SK-N-SH (cell line): ENCODE data around the gene ITGA4. TPM values are rescaled to one million over a fixed set of nuclear protein-coding genes. Genes with fewer than 3 reads are reported as not detected.

Experiments used
- CTCF ChIA-PET: fragments of 300-600, 350-600 bp; formaldehyde crosslinking; extraction: SDS; loops from one replicate; lab custom pipeline; 2021; lab: Yijun Ruan, JAX
- POLR2A ChIA-PET: fragments of 350-600 bp; sonication (Branson Sonifier 250); formaldehyde crosslinking; extraction: SDS; loops from one replicate; lab custom pipeline; 2020; ENCODE audit warnings: antibody characterized with exemption, inconsistent platforms; lab: Yijun Ruan, JAX
- DNase-seq: peaks from one replicate; pipeline ENCODE4 v3.0.0; 2012
- H2AFZ ChIP-seq: fragments of 200-600 bp; sonication (generic); 2 replicates; pipeline ENCODE4 v1.8.1; 2016; ENCODE audit warnings: antibody characterized with exemption, mild to moderate bottlenecking, low read depth
- H3F3A ChIP-seq: fragments of 200-600 bp; sonication (generic); replicated peaks from 2 replicates; pipeline ENCODE3; 2016; ENCODE audit warnings: antibody characterized with exemption, mild to moderate bottlenecking; ENCODE audit not compliant: insufficient read depth
- H3K27ac ChIP-seq, 2 experiments: fragments of 200-500 bp in 1 of 2; fragments of 200-600 bp in 1 of 2; sonication (Bioruptor generic) in 1 of 2; sonication (generic), shearing (Covaris generic) in 1 of 2; 2 replicates each; pipeline versions ENCODE4 v1.5.1 to v1.6.1; 2014 to 2016; ENCODE audit warnings: low read depth in 2 of 2, inconsistent platforms in 1 of 2, low read length in 1 of 2, mild to moderate bottlenecking in 1 of 2, mixed read lengths in 1 of 2
- H3K27me3 ChIP-seq: fragments of 200-600 bp; sonication (generic), shearing (Covaris generic); 2 replicates; pipeline ENCODE4 v1.6.1; 2016; ENCODE audit warnings: mixed run types; ENCODE audit not compliant: insufficient read depth
- H3K36me3 ChIP-seq, 2 experiments: fragments of 200-500 bp in 1 of 2; fragments of 200-600 bp in 1 of 2; sonication (Bioruptor generic) in 1 of 2; sonication (generic) in 1 of 2; replicated peaks in 1 of 2; 2 replicates each; pipeline versions ENCODE3 to v1.5.1; 2014 to 2016; ENCODE audit warnings: low read length in 1 of 2, mild to moderate bottlenecking in 1 of 2; ENCODE audit not compliant: insufficient read depth in 2 of 2, control insufficient read depth in 1 of 2
- H3K4me1 ChIP-seq, 2 experiments: fragments of 200-500 bp in 1 of 2; fragments of 200-600 bp in 1 of 2; sonication (Bioruptor generic) in 1 of 2; sonication (generic), shearing (Covaris generic) in 1 of 2; 2 replicates each; pipeline versions ENCODE4 v1.5.1 to v1.6.1; 2014 to 2016; ENCODE audit warnings: low read depth in 1 of 2, low read length in 1 of 2, mixed run types in 1 of 2; ENCODE audit not compliant: insufficient read depth in 2 of 2, control insufficient read depth in 1 of 2
- H3K4me2 ChIP-seq: fragments of 200-600 bp; sonication (generic), shearing (Covaris generic); 2 replicates; pipeline ENCODE4 v1.6.1; 2017; ENCODE audit warnings: mixed run types
- H3K4me3 ChIP-seq, 2 experiments: fragments of 200-500 bp in 1 of 2; fragments of 200-600 bp in 1 of 2; sonication (Bioruptor generic) in 1 of 2; sonication (generic), shearing (Covaris generic) in 1 of 2; 2 replicates each; pipeline versions ENCODE4 v1.5.1 to v1.8.1; 2014 to 2016; ENCODE audit warnings: low read depth in 2 of 2, inconsistent platforms in 1 of 2, low read length in 1 of 2, mild to moderate bottlenecking in 1 of 2, mixed read lengths in 1 of 2, moderate library complexity in 1 of 2
- H3K79me2 ChIP-seq: fragments of 200-600 bp; sonication (generic); 2 replicates; pipeline ENCODE4 v1.8.1; 2017; ENCODE audit warnings: mild to moderate bottlenecking; ENCODE audit not compliant: insufficient read depth
- H3K9ac ChIP-seq: fragments of 200-600 bp; sonication (generic); 2 replicates; pipeline ENCODE4 v1.6.1; 2017; ENCODE audit warnings: mixed run types
- H3K9me2 ChIP-seq: fragments of 200-600 bp; sonication (generic); 2 replicates; pipeline ENCODE4 v1.6.1; 2017; ENCODE audit warnings: mixed run types
- H3K9me3 ChIP-seq: fragments of 200-600 bp; sonication (generic); 2 replicates; pipeline ENCODE4 v1.6.1; 2017; ENCODE audit warnings: mixed run types, mild to moderate bottlenecking, moderate library complexity
- H4K20me1 ChIP-seq: fragments of 200-600 bp; sonication (generic); 2 replicates; pipeline ENCODE4 v1.6.1; 2017; ENCODE audit warnings: mild to moderate bottlenecking, mixed run types; ENCODE audit not compliant: insufficient read depth
- EP300 ChIP-seq, 2 experiments: IDR thresholded peaks; 2 replicates each; pipeline versions ENCODE4 v1.4.0 to v1.6.1; 2012; ENCODE audit warnings: borderline replicate concordance in 1 of 2, low read depth in 1 of 2, low read length in 1 of 2
- FOXM1 ChIP-seq: IDR thresholded peaks from 2 replicates; pipeline ENCODE4 v1.4.0; 2012; ENCODE audit warnings: low read depth, mild to moderate bottlenecking
- JUND ChIP-seq: IDR thresholded peaks from 2 replicates; pipeline ENCODE4 v1.4.0; 2012
- MEF2A ChIP-seq: IDR thresholded peaks from 2 replicates; pipeline ENCODE4 v1.4.0; 2012; ENCODE audit warnings: low read depth, borderline replicate concordance
- NFIC ChIP-seq: IDR thresholded peaks from 2 replicates; pipeline ENCODE4 v1.4.0; 2012; ENCODE audit warnings: borderline replicate concordance
- RFX5 ChIP-seq: IDR thresholded peaks from 2 replicates; pipeline ENCODE4 v1.6.1; 2012; ENCODE audit warnings: mild to moderate bottlenecking, improper control_type of control experiment, low read length
- TAF1 ChIP-seq: IDR thresholded peaks from 2 replicates; pipeline ENCODE4 v1.6.1; 2012; ENCODE audit warnings: low read depth, mild to moderate bottlenecking, low read length, moderate library complexity, borderline replicate concordance
- TEAD4 ChIP-seq: IDR thresholded peaks from 2 replicates; pipeline ENCODE4 v1.4.0; 2012; ENCODE audit warnings: mild to moderate bottlenecking, borderline replicate concordance; ENCODE audit not compliant: insufficient read depth
- WGBS: methylation state at CpG from one replicate; pipeline ENCODE4 v1.1.6; 2017; ENCODE audit warnings: low lambda C conversion rate; 5-methylcytosine and 5-hydroxymethylcytosine counted together
- polyA plus RNA-seq, 3 experiments: library from polyadenylated mRNA; depleted of rRNA; stranded (reverse); fragments of >200 nt; gene quantifications; 2 replicates each; pipeline ENCODE4 v1.2.3, GENCODE V29; 2012
- TF ChIP-seq, protein P1 (sequence below): fragments of 150-350 bp; IDR thresholded peaks from 2 replicates; pipeline ENCODE4 v1.6.1; 2016; ENCODE audit warnings: mild to moderate bottlenecking, low read depth, low read length
- TF ChIP-seq, protein P2 (sequence below): IDR thresholded peaks from 2 replicates; pipeline ENCODE4; 2012
- TF ChIP-seq, protein P3 (sequence below): fragments of 200-600 bp; sonication (generic); IDR thresholded peaks from 2 replicates; pipeline ENCODE4 v1.6.1; 2017; ENCODE audit warnings: antibody characterized with exemption, mild to moderate bottlenecking, moderate library complexity
- TF ChIP-seq, protein P4 (sequence below): IDR thresholded peaks from 2 replicates; pipeline ENCODE4 v1.6.1; 2012; ENCODE audit warnings: mild to moderate bottlenecking, low read depth, low read length, moderate library complexity
- TF ChIP-seq, protein P5 (sequence below): IDR thresholded peaks from 2 replicates; pipeline ENCODE4 v1.4.0; 2012; ENCODE audit warnings: low read depth, borderline replicate concordance

The ITGA4 gene
- polyA plus RNA-seq, 1 of the 3 experiments (the other 2 are of a cell fraction): 10.5 TPM

DNA sequence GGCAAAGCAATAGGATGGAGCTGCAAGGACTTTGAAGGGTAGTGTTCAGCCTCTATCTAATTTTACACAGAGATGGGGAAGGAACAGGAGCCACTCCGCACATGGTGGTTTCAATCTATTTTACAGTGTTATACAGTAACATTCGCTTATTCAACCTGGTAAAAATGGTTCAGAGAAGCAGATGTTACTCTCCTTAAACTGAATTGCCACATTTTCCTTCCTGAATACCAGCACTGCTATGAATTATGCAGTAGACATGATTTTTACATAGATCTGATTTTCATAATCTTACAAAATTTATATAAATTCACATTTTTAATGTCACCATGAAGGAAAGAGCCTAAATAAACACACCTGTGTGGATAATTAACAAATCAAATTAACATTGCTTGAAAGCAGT is 85.0 kb downstream of the ITGA4 start:
- Histone ChIP-seq H3K27ac (no peak overlapping the region), H3K36me3 (peaks cover 3 to 16% of the 10 kb centered on the region in 2 experiments)
- POLR2A ChIA-PET: no interaction called here

More for the DNA sequence above, 85.0 kb downstream of the ITGA4 start:
- Histone ChIP-seq H3K4me1 (peaks cover under 1 to 5% of the 10 kb centered on the region in 2 experiments; a peak in 2 of 4 replicates), H3K9ac (no peak overlapping the region), H2AFZ (no peak overlapping the region), H3F3A (no peaks in the 10 kb centered on the region), H3K9me3 (no peaks in the 10 kb centered on the region), H3K9me2 (no peaks in the 10 kb centered on the region), H3K27me3 (no peaks in the 10 kb centered on the region), H3K4me3 (no peak overlapping the region), H3K79me2 (no peaks in the 10 kb centered on the region), H3K4me2 (no peak overlapping the region), H4K20me1 (no peaks in the 10 kb centered on the region)
- TF ChIP-seq, protein P1, sequence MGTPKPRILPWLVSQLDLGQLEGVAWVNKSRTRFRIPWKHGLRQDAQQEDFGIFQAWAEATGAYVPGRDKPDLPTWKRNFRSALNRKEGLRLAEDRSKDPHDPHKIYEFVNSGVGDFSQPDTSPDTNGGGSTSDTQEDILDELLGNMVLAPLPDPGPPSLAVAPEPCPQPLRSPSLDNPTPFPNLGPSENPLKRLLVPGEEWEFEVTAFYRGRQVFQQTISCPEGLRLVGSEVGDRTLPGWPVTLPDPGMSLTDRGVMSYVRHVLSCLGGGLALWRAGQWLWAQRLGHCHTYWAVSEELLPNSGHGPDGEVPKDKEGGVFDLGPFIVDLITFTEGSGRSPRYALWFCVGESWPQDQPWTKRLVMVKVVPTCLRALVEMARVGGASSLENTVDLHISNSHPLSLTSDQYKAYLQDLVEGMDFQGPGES: no peak
- TF ChIP-seq NFIC: no peak
- no peak for TF ChIP-seq FOXM1
- no peak for TF ChIP-seq EP300 (IDR thresholded peaks at IDR 0.05; ENCODE audit: borderline replicate concordance in 1 of 2, low read depth in 1 of 2, low read length in 1 of 2)
- TF ChIP-seq, protein P2, sequence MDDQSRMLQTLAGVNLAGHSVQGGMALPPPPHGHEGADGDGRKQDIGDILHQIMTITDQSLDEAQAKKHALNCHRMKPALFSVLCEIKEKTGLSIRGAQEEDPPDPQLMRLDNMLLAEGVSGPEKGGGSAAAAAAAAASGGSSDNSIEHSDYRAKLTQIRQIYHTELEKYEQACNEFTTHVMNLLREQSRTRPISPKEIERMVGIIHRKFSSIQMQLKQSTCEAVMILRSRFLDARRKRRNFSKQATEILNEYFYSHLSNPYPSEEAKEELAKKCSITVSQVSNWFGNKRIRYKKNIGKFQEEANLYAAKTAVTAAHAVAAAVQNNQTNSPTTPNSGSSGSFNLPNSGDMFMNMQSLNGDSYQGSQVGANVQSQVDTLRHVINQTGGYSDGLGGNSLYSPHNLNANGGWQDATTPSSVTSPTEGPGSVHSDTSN: no peak
- TF ChIP-seq, protein P3, sequence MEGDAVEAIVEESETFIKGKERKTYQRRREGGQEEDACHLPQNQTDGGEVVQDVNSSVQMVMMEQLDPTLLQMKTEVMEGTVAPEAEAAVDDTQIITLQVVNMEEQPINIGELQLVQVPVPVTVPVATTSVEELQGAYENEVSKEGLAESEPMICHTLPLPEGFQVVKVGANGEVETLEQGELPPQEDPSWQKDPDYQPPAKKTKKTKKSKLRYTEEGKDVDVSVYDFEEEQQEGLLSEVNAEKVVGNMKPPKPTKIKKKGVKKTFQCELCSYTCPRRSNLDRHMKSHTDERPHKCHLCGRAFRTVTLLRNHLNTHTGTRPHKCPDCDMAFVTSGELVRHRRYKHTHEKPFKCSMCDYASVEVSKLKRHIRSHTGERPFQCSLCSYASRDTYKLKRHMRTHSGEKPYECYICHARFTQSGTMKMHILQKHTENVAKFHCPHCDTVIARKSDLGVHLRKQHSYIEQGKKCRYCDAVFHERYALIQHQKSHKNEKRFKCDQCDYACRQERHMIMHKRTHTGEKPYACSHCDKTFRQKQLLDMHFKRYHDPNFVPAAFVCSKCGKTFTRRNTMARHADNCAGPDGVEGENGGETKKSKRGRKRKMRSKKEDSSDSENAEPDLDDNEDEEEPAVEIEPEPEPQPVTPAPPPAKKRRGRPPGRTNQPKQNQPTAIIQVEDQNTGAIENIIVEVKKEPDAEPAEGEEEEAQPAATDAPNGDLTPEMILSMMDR: no peak
- no peak for TF ChIP-seq TEAD4
- TF ChIP-seq JUND: no peak
- TF ChIP-seq TAF1: no peak
- TF ChIP-seq MEF2A: no peak
- no peak for TF ChIP-seq RFX5
- TF ChIP-seq, protein P4, sequence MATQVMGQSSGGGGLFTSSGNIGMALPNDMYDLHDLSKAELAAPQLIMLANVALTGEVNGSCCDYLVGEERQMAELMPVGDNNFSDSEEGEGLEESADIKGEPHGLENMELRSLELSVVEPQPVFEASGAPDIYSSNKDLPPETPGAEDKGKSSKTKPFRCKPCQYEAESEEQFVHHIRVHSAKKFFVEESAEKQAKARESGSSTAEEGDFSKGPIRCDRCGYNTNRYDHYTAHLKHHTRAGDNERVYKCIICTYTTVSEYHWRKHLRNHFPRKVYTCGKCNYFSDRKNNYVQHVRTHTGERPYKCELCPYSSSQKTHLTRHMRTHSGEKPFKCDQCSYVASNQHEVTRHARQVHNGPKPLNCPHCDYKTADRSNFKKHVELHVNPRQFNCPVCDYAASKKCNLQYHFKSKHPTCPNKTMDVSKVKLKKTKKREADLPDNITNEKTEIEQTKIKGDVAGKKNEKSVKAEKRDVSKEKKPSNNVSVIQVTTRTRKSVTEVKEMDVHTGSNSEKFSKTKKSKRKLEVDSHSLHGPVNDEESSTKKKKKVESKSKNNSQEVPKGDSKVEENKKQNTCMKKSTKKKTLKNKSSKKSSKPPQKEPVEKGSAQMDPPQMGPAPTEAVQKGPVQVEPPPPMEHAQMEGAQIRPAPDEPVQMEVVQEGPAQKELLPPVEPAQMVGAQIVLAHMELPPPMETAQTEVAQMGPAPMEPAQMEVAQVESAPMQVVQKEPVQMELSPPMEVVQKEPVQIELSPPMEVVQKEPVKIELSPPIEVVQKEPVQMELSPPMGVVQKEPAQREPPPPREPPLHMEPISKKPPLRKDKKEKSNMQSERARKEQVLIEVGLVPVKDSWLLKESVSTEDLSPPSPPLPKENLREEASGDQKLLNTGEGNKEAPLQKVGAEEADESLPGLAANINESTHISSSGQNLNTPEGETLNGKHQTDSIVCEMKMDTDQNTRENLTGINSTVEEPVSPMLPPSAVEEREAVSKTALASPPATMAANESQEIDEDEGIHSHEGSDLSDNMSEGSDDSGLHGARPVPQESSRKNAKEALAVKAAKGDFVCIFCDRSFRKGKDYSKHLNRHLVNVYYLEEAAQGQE: no peak
- TF ChIP-seq, protein P5, sequence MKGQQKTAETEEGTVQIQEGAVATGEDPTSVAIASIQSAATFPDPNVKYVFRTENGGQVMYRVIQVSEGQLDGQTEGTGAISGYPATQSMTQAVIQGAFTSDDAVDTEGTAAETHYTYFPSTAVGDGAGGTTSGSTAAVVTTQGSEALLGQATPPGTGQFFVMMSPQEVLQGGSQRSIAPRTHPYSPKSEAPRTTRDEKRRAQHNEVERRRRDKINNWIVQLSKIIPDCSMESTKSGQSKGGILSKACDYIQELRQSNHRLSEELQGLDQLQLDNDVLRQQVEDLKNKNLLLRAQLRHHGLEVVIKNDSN: no peak
- CTCF ChIA-PET: no interaction called here
- 94% methylated on average over 2 of the region's 2 CpGs for WGBS
- DNase-seq: no peak
